Activated gamma-delta T cell treated with Interleukin-2 at 50 U/mL for 16 hours (primary cell): ENCODE data around the gene ARHGAP15.

ENCODE experiments used
- DNase-seq: peaks from one replicate; pipeline ENCODE4 v3.0.0-alpha.2; 2020

ARHGAP15 gene

DNA sequence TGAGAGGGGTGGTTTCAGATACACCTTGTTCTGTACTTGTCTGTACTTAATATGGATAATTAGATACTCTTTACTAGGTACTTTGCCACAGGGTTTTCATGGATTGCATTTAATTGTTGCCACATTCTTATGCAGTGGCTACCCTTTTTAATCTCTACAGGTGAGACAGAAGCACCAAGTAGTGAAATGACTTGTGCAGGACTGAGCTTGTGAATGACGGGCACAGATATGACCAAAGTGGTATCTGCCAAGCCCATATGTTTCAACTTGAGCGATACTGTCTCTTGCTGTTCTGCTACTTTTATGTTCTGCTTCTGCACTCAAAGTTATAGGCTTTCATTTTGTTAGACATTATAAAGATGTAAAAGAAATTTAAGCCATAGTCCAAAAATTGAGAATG is 288.2 kb downstream of the ARHGAP15 start:
- DNase-seq: no peak

DNA sequence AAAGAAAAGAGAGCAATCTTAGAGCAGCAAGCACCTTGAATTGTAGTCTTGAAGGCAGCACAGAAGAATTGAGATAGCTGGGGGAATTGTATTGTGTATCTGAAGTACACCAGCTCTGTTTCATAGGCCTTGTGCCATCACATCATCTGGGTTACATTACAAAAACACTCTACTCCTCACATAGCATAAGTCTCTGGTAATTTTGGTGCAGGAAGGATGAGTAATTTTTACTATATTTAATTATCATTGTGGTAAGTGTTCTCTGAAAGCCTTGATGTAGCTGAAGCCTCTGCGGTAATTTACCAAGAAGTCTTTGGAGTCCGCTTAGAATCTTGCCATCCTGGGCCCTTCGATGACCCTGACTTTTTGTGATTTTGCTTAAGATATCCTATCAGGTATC is 291.1 kb downstream of the ARHGAP15 start:
- no peak for DNase-seq

DNA sequence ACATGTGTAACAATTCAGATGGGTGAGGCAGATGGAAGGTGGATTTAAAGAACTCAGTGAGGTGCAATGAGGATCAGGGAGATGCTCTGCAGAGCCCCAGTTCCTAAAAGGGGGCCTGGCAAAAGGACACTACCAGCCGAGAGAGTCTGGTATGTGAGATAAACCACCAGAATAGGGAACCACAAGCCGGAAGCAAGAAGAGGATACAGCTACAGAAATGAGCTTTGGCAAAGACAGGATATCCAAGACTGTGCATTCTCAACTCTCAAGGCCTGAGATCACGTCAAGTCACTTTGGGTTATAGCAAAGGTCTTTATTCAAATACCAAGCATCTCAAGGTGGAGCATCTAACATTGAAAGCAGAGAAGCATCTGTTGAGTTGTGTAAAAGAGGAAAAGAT is 293.5 kb downstream of the ARHGAP15 start:
- DNase-seq: peak; percentile 5

DNA sequence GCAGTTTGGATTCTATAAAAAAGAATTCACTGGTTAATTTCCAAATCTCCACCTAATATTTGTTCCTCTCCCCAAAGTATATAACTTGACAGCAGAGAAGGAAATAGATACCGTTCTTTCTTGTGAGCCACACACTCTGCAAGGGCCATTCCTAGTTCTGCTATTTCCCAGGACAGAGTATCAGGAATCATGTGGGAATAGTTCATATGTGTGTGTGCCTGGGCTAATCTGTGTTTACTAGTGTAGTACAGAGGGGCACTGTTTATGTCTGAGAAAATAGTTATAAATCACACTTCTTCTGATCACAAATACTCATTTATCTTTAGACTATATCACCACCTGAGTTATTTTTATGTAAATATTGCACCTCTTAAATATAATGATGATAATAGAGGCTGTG is 296.7 kb downstream of the ARHGAP15 start:
- no peak for DNase-seq

DNA sequence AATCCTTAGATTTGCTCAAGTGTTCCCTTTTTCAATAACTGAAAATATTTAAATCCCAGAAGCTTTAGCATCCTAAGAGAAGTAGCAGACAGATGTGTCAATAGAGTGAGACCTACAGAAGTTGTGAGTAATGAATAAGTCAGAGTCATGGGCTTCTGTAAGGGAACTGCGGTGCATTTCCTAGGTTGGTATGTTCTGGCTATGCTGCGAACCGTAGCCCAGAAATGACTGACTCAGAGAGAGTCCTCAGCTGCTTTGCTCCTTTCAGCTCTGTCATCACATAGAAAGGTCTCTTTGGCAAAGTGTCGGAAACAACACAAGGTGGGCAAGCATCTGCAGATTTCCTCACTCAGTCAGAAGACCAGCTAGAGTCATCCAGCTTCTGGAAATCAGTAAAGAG is 297.1 kb downstream of the ARHGAP15 start:
- DNase-seq: no peak

DNA sequence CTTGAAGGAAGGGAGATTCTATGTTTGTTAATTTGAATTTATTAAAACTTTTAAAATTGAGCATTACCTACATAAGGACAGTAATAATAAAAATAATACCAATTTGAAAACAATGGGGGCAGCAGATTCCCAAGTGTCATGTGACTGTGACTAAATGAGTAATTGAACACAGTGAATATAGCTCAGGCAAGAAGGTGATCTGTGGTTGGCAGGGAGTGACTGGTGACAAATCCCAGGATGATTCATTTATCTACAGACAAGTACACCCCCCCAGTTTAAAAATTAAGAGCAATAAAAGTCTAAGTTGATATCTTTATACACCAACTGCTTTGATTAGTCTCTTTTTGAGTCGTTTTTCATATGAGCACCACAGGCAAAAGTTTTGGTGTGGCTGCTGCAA is 299.5 kb downstream of the ARHGAP15 start:
- no peak for DNase-seq

DNA sequence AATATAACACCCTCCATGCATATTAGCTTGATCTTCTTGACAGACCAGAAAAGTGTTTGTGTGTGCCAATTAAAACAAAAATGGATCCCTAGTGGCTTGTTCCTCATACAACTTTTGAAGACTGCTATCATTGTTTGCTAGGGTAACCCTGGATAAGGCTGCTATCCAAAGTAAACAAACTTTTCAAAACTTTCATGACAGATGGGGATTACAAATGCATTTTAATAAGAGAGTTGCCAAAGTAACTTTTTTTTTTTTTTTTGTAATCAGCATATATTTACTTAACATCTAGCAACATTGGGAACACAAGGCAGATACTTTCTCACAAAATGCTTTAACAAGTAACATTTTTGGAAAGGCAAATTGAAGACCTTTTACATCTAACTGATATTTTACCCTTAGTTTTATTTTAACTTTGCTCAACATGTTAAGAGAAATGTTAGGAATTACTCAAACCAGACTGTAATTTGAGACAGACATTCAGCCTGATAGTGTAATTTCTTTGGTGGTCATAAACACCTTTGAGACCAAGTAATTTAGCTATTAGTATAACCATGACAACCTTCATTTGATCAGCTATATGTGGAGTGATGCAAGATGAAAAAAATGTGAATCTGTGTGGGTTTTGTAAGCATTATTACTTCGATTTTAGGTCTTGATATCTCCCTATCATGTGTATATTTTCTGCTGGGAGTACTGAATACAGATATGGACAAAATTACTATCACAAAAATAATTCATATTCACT is 300.9 kb downstream of the ARHGAP15 start:
- DNase-seq: no peak

DNA sequence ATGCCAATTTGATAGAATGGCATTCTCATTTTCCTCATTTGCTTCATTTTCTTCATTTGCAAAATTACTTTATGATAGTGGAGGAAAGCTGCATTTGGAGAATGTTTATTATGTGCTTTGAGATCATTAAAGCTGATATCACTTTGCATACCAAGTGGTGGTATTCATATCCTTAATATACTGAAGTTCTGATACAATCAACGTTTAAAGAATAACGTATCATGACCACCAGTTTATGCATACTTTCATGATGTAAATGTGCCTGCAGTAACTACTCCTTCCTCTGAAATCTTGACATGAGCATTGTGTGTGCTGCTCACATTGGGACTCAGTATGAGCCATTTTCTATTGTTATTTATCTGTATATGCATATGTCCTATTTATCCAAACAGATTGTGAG is 302.1 kb downstream of the ARHGAP15 start:
- DNase-seq: no peak

DNA sequence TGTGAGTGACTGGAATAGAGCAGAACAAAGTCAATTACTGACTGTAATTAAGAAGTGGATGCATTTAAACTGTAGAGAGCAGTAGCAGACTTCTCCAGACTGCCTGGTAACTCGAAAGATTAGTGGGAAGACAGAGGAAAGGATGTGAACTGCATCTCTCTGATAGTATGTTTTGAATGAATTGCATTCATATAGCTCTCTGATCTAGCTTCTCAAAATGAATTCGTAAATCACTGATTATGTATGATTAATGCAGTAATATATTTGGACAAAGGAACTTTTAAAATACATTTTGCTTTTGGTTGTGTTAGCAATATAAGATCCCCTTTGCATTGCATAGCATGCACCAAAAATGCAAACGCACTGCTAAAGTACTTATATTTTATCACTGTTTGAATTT is 304.0 kb downstream of the ARHGAP15 start:
- no peak for DNase-seq

DNA sequence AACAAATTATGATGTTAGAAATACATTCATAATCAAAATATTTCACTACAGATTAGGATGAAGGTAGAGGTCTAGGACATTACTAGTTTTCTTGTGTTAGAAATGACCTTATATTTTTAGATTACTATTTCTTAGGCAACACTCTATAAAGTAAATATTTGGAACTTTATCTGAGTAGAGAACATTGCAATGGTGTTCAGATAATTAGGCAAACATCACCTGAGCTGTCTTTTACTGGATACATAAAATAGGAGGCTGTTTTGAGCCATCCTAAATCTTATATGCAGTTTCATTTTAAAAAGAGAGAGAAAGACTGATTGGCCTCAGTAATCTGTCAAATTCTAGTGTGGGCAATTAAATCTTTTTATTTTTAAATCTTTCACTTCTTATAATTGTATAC is 304.6 kb downstream of the ARHGAP15 start:
- no peak for DNase-seq

DNA sequence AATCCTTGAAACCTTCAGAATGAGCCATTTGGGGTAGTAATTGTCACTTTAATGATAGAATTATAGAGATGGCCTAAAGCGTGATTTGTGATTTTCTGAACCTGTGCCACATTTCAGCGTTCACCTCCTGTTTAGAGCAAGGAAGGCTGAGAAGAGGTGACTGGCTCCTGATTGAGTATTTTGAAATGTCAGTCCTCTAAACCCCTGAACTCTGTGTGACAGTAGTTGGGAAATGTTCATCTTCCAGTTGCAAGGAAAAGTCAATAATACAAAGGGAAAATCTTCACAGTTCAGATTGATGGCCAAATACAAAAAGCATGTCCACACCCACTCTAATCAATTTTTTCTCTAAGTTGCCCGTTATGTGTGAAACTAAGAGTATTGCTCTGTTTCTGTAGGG is 305.2 kb downstream of the ARHGAP15 start:
- DNase-seq: no peak

DNA sequence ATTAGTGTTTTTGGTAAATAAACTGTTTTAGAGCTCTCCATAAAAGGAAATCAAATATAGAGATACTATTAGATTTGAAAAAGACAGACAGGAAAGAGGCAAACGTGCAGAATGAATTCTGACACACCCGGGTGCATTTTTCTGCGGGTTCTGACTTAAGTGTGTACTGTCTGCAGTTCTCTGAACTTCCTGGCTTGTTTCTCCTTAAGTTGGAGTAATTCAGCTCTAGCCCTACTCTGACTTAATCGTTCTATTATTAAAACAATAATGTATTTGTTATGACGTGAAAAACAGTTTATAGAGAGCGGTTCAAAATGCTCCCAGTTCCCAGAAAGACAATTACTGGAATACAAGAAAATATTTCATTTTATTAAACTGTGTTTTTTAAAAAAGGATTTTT is 305.9 kb downstream of the ARHGAP15 start:
- no peak for DNase-seq

DNA sequence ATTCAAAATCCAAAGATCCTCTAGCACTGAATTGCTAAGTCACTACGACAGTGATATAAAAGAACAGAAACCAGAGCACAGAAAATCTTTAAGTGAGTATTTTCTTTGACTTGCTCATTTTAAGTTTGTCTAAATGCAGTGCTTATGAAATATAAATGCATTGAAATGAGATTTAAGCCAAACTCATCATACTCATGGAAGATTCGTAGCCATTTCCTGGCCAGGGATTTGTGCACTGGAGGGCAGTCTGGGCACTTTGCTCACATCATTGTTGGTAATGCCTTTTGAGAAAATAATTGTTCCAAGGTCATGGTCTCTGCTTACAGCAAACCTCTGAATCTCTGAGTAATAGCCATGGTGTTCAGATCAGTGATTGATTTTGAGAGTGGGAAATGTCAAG is 307.7 kb downstream of the ARHGAP15 start:
- DNase-seq: no peak

DNA sequence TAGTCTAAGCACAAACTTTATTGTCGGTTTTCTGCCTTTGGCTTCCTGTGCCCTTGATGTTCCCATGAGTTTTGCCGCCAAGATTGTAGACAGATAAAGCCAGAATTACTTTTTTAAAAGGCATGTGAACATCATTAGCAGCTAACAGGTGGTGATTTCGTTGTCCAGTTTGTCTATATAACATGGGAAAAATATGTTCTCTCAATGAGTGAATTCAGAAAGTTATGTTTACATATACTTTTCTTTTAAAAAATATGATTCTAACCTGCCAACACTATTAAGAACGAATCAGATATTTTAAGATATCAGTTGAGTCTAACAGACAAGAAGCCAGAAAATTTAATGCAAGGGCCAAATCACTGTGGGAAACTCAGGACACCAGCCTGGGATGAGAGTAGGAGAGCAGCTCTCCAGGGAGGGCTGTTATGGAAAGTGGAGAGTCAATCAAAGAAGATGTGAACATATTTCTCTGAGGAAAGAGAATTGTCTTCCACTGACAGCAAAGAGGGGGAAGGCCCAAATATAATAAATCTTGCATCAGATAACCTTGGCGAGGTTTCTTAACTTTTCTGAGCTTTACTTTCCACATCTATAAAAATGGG is 311.3 kb downstream of the ARHGAP15 start:
- DNase-seq: no peak

DNA sequence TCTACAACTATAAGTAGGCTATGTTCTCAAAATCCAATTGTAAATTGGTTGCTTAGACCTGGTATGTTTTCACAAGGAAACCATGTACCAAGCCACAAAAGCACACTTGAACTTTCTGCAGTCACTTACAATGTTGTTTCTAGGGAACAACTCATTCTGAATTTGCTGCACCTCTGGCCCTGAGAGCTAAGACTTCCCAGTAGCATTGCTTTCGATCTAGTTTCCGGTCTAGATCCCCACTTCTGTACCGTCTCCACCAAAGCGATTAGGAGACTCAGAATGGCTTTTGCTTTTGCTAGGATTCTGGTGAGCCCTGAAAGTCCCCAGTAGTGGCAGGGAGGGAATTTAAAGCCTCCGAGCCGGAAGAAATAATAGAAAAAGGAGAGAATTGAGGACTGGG is 313.0 kb downstream of the ARHGAP15 start:
- DNase-seq: no peak

DNA sequence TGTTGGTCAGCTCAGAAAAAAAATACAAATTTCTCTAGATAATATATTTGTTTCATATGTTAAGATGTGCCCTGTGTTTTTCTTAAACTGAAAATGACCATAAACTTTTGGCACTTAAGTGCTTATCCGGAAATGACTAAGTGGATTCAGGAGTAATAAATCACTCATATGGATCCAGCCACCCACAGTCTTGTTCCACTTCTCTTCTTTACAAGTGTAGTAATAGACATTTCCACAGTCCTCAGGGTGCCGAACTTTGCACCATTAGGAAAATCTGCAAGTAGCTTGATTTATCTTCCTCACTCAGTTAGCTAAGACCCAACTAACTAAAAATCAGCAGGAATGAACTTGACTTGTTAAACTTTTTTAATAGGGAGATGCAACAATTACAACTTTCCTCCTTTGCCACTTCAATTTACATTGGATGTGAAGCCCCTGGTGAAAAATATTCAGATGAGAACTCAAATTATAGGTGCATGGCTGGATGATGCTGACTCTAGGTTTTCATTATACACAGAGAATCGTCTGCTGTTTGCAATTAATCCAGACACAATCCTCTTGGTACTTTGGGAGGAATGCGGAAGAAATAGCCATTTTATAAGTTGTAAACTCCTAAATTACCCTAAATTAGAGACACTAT is 322.5 kb downstream of the ARHGAP15 start:
- DNase-seq: no peak

DNA sequence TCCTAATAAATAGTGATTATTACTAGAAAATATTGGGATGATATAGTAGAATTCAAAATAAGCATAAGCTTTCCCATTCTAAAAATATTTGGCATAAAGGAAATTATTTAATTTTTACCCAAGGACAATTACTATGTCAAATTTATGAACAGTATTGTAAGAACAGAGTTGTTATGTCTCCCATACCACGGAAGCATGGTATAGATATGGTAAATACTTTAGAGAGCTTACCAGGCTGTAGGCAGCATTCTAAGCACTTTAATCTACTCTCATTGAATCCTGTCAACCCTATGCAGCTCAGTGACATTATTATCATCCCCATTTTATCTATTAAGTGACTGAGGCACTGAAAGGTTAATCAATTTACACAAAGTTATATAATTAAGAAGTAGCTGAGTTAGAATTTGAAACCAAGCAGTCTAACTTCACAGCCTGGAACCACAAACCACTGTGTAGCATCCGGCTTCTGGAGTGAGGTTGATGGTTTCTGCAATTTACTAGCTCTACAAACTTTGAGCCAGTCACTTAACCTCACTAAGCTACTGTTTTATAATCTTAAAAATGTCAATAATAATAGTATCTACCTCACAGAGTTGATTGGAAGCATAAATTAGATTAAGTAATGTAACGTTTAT is 323.7 kb downstream of the ARHGAP15 start:
- DNase-seq: peak; percentile 43

DNA sequence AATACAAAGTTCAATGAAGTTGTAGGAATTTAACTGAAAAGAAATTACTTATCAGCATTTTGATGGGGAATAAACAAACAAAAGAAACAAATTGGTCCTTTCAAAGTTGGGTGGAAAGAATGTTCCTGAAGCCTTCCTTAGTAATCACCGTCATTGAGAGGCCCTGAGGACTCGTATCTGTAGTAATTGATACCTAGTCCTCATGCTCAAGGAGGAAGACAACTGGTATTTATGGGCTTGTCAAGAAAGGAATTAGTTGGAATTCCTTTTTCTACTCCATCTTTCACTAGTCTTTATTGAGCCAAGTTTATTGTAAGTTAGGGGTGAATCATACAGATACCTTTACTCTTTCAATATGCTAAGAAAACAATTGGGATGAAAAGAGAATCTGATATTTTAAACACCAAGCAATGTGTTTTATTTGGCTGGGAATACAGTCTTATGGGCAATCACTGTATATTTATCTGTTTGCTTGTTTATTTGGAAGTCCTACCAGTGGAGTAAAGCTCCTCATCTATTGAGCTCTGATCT is 324.8 kb downstream of the ARHGAP15 start:
- DNase-seq: no peak

DNA sequence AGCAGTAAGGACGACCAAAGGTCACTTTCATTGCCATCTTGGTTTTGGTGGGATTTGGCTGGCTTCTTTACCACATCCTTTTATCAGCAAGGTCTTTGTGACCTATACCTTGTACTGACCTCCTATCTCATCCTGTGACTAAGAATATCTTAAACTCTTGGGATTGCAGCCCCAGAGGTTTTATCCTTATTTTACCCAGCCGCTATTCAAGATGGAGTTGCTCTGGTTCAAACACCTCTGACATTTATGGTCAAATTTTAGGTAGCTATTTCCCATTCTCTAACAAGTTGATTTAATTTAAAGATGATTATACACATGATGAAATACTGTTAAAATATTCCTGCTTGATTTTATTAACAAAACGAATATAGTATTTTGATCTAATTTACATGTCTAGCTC is 326.1 kb downstream of the ARHGAP15 start:
- DNase-seq: no peak

DNA sequence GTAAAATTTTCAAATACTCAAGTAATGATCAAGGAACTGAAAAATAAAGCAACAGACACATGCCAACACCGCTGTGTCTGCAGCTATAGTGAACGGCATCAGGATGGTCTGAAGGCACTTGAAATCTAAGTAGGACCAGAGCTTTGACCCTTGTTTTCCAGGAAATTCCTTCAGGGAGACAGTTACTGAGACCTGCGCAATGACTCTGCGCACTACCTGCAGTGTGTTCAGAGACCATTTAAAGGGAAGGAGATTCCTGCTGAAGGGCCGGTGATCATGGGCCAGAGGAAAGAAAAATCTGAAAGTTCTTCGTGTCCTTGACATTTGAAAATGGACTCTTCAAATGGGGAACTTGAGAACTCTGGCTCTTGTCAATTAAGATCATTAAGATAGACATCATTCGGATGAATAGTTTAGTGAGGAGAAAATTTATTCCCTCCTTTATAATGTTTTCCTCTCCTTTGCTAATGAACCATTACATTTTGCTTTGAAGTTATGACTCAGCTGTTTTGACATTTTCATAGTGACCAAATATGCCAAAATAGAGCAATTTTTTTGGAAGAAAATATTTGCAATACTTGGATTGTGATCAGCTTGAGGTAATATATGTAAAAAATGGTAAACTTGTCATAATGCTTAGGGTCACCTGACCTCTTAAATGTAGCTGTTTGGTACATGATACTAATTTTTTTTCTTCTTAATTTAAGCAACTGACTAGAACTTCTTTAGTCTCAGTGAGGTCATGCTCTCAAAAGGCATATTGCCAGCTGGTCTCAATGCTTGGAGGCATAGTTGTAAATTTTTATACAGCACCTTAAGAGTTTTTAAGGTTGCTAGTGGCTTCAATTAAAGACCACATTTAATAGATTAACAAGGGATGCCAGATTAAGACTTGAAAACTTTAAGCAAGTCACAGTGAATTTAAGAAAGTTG is 329.3 kb downstream of the ARHGAP15 start:
- no peak for DNase-seq

DNA sequence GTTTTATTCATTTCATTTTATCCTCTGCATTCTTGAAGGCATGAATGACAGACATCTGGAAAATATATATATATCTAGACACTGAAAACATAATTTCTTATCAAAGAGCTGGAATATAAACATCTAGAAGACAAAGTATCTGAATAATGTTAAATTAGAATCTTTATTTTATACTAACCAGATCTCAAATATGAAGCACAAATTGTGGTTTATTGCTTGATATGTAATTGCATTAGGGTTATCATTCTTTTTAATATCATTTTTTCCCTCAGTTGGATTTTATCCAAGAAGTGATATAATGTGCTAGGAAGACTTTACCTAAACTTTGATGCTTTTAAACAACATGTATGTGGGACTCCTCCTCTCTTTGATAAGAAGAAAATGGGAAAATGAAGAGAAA is 331.2 kb downstream of the ARHGAP15 start:
- DNase-seq: no peak

DNA sequence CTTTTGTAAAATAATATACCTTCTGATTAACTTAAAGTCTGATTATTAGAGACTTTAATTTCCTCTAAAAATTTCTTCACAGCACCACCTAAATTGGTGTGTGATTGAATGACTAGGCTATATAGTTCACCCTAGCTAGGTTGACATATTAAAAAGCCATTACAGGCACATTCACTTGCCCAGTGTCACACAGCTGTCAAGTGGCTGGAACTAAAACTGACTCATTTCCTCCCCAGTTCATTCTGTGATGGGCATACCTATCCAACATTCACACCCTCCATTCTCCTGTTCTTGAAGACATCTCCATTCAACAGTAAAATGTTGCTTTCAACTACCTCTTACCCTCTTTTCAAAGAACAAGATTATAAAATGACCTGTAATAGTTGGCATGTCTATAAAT is 334.5 kb downstream of the ARHGAP15 start:
- DNase-seq: no peak

DNA sequence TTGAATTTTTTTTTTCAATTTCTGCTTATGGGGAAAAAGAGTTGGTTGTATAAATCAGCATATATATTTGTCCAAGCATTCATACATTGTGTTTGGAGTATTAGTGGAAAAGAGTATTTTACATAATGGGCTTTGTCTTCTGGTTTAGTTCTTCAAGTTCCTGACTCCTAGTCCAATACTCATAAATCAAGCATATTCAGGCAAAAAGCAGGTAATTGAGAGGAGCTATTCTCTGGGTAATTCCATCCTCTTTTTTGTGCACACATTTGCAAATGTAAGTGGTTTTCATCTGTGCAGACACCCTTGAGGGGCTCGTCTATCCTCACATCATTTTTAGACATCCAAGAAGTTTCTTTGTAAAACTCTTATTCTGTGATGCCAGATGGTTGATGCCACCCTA is 337.2 kb downstream of the ARHGAP15 start:
- DNase-seq: no peak
